ENCODE results near the gene SMIM41. TPM values are rescaled to one million over a fixed set of nuclear protein-coding genes. Genes with fewer than 3 reads are reported as not detected.
A peak's percentile ranks its signal among the peaks of the same experiment; 100 is the strongest.

SMIM41 gene
- total and polyA plus RNA-seq, 10 of the 15 experiments (the other 5 are each of a cell fraction or from before 2014, with no cell fraction given): not detected

DNA sequence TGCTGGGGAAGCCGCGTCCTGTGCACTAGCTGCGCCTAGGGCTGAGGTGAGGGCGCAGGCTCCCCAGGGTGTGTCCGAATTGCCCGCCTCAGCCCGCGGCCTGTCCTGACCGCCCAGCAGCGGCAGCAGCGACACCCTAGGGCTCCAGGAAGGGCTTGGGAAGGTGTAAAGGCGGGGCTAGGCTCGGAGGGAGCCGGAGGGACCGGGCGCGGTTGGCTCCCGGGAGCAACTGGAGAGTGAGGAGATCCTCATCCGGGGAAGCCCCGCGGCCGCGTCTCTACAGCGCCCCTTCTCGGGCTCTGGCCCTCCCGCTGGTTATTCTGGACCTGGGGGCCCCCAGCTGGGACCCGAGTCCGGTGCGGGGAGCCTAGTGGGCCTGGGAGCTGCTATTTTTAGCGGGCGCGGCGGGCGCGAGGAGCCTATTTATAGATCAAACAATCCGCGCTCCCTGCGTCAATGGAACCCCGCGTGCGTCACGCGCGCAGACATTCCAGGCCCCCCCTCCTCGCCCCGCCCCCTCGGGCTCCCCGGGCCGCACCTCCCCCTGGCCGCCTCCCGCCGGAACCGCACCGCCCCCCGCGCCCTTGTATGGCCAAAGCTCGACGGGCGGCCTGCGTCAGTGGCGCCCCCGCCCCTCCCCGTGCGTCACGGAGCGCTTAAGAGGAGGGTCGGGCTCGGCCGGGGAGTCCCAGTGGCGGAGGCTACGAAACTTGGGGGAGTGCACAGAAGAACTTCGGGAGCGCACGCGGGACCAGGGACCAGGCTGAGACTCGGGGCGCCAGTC, 28.6 kb upstream of the SMIM41 start, which contains the start of gene NR4A1 (continued):
- TF ChIP-seq, protein P1, sequence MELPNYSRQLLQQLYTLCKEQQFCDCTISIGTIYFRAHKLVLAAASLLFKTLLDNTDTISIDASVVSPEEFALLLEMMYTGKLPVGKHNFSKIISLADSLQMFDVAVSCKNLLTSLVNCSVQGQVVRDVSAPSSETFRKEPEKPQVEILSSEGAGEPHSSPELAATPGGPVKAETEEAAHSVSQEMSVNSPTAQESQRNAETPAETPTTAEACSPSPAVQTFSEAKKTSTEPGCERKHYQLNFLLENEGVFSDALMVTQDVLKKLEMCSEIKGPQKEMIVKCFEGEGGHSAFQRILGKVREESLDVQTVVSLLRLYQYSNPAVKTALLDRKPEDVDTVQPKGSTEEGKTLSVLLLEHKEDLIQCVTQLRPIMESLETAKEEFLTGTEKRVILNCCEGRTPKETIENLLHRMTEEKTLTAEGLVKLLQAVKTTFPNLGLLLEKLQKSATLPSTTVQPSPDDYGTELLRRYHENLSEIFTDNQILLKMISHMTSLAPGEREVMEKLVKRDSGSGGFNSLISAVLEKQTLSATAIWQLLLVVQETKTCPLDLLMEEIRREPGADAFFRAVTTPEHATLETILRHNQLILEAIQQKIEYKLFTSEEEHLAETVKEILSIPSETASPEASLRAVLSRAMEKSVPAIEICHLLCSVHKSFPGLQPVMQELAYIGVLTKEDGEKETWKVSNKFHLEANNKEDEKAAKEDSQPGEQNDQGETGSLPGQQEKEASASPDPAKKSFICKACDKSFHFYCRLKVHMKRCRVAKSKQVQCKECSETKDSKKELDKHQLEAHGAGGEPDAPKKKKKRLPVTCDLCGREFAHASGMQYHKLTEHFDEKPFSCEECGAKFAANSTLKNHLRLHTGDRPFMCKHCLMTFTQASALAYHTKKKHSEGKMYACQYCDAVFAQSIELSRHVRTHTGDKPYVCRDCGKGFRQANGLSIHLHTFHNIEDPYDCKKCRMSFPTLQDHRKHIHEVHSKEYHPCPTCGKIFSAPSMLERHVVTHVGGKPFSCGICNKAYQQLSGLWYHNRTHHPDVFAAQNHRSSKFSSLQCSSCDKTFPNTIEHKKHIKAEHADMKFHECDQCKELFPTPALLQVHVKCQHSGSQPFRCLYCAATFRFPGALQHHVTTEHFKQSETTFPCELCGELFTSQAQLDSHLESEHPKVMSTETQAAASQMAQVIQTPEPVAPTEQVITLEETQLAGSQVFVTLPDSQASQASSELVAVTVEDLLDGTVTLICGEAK (IDR thresholded peaks at IDR 0.05; ENCODE audit: borderline replicate concordance): peak; percentile 55; the same call in 1 of the 2 replicates
- TF ChIP-seq IRF4 (IDR thresholded peaks at IDR 0.05; ENCODE audit: low read depth, low read length) (no peak), PAX5 (IDR thresholded peaks at IDR 0.05; ENCODE audit: borderline replicate concordance, low read depth, low read length) (peak; percentile 78), GABPA (IDR thresholded peaks at IDR 0.05; ENCODE audit: low read depth) (no peak), HDAC6 (IDR thresholded peaks at IDR 0.05; ENCODE audit: unreplicated experiment) (peak; percentile 24), SREBF2 (IDR thresholded peaks at IDR 0.05; ENCODE audit: low read length) (no peak; the same call in 1 of the 2 replicates), ASH2L (IDR thresholded peaks at IDR 0.05; ENCODE audit: borderline replicate concordance, low read depth) (no peak)
- TF ChIP-seq, protein P2, sequence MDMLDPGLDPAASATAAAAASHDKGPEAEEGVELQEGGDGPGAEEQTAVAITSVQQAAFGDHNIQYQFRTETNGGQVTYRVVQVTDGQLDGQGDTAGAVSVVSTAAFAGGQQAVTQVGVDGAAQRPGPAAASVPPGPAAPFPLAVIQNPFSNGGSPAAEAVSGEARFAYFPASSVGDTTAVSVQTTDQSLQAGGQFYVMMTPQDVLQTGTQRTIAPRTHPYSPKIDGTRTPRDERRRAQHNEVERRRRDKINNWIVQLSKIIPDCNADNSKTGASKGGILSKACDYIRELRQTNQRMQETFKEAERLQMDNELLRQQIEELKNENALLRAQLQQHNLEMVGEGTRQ (IDR thresholded peaks at IDR 0.05; ENCODE audit: borderline replicate concordance, low read depth, low read length): no peak
- TF ChIP-seq, protein P3, sequence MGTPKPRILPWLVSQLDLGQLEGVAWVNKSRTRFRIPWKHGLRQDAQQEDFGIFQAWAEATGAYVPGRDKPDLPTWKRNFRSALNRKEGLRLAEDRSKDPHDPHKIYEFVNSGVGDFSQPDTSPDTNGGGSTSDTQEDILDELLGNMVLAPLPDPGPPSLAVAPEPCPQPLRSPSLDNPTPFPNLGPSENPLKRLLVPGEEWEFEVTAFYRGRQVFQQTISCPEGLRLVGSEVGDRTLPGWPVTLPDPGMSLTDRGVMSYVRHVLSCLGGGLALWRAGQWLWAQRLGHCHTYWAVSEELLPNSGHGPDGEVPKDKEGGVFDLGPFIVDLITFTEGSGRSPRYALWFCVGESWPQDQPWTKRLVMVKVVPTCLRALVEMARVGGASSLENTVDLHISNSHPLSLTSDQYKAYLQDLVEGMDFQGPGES (IDR thresholded peaks at IDR 0.05): no peak
- TF ChIP-seq, protein P4, sequence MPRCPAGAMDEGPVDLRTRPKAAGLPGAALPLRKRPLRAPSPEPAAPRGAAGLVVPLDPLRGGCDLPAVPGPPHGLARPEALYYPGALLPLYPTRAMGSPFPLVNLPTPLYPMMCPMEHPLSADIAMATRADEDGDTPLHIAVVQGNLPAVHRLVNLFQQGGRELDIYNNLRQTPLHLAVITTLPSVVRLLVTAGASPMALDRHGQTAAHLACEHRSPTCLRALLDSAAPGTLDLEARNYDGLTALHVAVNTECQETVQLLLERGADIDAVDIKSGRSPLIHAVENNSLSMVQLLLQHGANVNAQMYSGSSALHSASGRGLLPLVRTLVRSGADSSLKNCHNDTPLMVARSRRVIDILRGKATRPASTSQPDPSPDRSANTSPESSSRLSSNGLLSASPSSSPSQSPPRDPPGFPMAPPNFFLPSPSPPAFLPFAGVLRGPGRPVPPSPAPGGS (IDR thresholded peaks at IDR 0.05; ENCODE audit: borderline replicate concordance, insufficient read depth, low read depth, low read length, poor library complexity, severe bottlenecking): no peak
- TF ChIP-seq, protein P5, sequence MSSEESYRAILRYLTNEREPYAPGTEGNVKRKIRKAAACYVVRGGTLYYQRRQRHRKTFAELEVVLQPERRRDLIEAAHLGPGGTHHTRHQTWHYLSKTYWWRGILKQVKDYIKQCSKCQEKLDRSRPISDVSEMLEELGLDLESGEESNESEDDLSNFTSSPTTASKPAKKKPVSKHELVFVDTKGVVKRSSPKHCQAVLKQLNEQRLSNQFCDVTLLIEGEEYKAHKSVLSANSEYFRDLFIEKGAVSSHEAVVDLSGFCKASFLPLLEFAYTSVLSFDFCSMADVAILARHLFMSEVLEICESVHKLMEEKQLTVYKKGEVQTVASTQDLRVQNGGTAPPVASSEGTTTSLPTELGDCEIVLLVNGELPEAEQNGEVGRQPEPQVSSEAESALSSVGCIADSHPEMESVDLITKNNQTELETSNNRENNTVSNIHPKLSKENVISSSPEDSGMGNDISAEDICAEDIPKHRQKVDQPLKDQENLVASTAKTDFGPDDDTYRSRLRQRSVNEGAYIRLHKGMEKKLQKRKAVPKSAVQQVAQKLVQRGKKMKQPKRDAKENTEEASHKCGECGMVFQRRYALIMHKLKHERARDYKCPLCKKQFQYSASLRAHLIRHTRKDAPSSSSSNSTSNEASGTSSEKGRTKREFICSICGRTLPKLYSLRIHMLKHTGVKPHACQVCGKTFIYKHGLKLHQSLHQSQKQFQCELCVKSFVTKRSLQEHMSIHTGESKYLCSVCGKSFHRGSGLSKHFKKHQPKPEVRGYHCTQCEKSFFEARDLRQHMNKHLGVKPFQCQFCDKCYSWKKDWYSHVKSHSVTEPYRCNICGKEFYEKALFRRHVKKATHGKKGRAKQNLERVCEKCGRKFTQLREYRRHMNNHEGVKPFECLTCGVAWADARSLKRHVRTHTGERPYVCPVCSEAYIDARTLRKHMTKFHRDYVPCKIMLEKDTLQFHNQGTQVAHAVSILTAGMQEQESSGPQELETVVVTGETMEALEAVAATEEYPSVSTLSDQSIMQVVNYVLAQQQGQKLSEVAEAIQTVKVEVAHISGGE (CRISPR knock-in tag; IDR thresholded peaks at IDR 0.05): no peak
